Measurements from ENCODE around the gene PTPRB.

- TF ChIP-seq HOXA7 (CRISPR knock-in tag; IDR thresholded peaks at IDR 0.05; ENCODE audit: borderline replicate concordance) (no peak), ZNF155 (tag by site-specific recombination; IDR thresholded peaks at IDR 0.05) (no peak), ZNF146 (tag by site-specific recombination; IDR thresholded peaks at IDR 0.05) (no peak), ZNF423 (tag by site-specific recombination; IDR thresholded peaks at IDR 0.05) (no peak), ZNF157 (tag by site-specific recombination; IDR thresholded peaks at IDR 0.05) (no peak), YY1 (tag by site-specific recombination; IDR thresholded peaks at IDR 0.05) (no peak), BCL11B (tag by site-specific recombination; IDR thresholded peaks at IDR 0.05; ENCODE audit: low read depth) (no peak), ZNF23 (tag by site-specific recombination; IDR thresholded peaks at IDR 0.05; ENCODE audit: borderline replicate concordance) (no peak), ZFP37 (tag by site-specific recombination; IDR thresholded peaks at IDR 0.05) (no peak)
- TF ChIP-seq, protein P1, sequence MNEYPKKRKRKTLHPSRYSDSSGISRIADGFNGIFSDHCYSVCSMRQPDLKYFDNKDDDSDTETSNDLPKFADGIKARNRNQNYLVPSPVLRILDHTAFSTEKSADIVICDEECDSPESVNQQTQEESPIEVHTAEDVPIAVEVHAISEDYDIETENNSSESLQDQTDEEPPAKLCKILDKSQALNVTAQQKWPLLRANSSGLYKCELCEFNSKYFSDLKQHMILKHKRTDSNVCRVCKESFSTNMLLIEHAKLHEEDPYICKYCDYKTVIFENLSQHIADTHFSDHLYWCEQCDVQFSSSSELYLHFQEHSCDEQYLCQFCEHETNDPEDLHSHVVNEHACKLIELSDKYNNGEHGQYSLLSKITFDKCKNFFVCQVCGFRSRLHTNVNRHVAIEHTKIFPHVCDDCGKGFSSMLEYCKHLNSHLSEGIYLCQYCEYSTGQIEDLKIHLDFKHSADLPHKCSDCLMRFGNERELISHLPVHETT (tag by site-specific recombination; IDR thresholded peaks at IDR 0.05): no peak
- TF ChIP-seq, protein P2, sequence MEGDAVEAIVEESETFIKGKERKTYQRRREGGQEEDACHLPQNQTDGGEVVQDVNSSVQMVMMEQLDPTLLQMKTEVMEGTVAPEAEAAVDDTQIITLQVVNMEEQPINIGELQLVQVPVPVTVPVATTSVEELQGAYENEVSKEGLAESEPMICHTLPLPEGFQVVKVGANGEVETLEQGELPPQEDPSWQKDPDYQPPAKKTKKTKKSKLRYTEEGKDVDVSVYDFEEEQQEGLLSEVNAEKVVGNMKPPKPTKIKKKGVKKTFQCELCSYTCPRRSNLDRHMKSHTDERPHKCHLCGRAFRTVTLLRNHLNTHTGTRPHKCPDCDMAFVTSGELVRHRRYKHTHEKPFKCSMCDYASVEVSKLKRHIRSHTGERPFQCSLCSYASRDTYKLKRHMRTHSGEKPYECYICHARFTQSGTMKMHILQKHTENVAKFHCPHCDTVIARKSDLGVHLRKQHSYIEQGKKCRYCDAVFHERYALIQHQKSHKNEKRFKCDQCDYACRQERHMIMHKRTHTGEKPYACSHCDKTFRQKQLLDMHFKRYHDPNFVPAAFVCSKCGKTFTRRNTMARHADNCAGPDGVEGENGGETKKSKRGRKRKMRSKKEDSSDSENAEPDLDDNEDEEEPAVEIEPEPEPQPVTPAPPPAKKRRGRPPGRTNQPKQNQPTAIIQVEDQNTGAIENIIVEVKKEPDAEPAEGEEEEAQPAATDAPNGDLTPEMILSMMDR (tag by site-specific recombination; IDR thresholded peaks at IDR 0.05): no peak
- TF ChIP-seq, protein P3, sequence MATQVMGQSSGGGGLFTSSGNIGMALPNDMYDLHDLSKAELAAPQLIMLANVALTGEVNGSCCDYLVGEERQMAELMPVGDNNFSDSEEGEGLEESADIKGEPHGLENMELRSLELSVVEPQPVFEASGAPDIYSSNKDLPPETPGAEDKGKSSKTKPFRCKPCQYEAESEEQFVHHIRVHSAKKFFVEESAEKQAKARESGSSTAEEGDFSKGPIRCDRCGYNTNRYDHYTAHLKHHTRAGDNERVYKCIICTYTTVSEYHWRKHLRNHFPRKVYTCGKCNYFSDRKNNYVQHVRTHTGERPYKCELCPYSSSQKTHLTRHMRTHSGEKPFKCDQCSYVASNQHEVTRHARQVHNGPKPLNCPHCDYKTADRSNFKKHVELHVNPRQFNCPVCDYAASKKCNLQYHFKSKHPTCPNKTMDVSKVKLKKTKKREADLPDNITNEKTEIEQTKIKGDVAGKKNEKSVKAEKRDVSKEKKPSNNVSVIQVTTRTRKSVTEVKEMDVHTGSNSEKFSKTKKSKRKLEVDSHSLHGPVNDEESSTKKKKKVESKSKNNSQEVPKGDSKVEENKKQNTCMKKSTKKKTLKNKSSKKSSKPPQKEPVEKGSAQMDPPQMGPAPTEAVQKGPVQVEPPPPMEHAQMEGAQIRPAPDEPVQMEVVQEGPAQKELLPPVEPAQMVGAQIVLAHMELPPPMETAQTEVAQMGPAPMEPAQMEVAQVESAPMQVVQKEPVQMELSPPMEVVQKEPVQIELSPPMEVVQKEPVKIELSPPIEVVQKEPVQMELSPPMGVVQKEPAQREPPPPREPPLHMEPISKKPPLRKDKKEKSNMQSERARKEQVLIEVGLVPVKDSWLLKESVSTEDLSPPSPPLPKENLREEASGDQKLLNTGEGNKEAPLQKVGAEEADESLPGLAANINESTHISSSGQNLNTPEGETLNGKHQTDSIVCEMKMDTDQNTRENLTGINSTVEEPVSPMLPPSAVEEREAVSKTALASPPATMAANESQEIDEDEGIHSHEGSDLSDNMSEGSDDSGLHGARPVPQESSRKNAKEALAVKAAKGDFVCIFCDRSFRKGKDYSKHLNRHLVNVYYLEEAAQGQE (tag by site-specific recombination; IDR thresholded peaks at IDR 0.05): no peak
Measured at GRCh38 chr12:70555081-70555480, 82.1 kb downstream of the PTPRB start.

Data from HEK293 (cell line).